GM18907 (cell line): ENCODE measurements around the gene LMO3.
A peak's percentile ranks its signal among the peaks of the same experiment; 100 is the strongest.
"Not testable (repeated sequence)": the region's sequence is repeated elsewhere in the genome, so short reads cannot be mapped to it uniquely, and the experiment has no call there.

Experiments
- ATAC-seq: cut with Tn5 transposase; IDR thresholded peaks from one replicate; pipeline ENCODE4 v1.9.1; 2021; ENCODE audit warnings: mild to moderate bottlenecking, moderate library complexity; ENCODE audit not compliant: unreplicated experiment

LMO3 gene

DNA sequence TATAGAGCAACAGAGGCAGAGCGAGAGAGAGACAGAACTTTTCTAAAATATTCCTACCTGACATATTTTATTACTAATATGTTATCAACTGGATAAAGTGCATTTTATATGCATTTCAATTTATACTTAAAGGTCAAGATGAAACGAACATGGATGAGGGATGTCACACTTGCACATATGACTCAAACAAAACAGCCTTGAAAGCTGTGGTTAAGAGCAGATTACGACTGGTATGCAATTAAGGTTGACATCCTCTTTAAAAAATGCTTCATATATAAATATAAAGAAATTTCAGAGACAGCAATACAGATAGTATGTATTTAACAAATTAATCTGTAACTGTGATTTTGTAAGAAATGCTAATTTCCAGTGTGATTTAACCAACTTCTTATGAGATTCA, 52.5 kb downstream of the LMO3 start:
- ATAC-seq = no peak

DNA sequence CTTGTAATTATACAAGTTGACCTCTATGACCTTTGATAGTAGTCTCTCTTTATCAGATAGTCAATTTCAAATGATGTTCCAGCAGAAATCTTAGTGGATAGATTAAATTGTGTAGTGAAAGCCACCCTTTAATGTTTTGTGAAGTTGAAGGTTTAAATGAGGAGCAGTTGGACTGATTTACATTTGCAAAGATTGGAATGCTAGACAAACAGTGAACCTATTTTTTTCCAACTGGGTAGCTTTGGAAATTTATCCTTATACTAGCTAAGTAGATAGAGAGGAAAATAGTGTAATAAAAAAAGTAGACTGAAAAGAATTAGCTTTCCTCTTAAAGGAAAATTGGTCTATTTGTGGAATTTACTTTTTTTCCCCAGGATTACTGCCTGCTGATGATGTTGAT, 53.7 kb downstream of the LMO3 start:
- ATAC-seq = no peak

DNA sequence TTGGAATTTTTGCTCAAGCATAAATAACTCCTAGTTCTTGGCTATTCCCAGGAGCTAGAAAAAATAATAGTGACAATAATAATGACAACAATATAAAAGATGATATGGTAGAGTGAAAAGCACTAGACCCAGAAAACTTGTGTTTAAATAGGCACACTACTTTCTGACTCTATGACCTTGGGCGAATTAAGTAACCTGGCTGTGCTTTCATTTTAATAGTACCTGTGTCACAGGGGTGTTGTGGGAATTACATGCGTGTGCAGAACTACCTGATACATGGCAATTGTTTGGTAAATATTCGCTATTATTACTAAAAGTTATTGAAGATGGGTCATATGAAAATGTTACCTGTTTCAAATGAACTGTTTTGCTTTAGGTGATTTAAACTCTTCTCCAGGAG, 60.1 kb downstream of the LMO3 start:
- no peak for ATAC-seq

DNA sequence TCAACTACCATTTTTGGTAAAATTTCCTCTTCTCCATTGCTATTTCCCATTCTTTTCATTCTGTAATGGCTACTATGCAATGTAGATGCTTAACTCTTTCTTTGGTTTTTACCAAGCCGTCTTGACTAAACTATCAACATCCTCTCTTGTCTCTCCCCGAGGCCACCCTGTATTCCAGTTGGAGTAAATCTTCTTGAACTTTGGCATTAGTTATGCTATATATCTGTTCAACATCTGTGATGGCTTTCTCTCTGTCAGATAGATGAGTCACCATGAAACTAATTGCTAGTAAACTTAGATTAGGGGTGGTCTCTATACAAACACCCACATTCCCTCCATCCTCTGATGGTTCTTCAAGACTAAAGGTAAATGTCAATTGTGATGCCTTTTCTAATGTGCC, 63.4 kb downstream of the LMO3 start:
- no peak for ATAC-seq

DNA sequence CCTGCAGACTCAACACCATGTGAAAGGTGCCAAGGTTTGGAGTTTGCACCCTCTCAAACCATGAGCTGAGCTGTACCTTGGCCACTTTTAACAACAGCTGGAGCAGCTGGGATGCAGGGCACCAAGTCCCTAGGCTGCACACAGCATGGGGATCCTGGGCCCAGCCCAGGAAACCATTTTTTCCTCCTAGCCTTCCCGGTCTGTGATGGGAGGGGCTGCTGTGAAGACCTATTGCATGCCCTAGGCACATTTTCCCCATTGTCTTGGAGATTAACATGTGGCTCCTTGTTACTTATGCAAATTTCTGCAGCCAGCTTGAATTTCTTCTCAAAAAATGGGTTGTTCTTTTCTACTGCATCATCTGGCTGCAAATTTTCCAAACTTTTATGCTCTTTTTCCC, 68.3 kb downstream of the LMO3 start:
- not testable (repeated sequence) for ATAC-seq

DNA sequence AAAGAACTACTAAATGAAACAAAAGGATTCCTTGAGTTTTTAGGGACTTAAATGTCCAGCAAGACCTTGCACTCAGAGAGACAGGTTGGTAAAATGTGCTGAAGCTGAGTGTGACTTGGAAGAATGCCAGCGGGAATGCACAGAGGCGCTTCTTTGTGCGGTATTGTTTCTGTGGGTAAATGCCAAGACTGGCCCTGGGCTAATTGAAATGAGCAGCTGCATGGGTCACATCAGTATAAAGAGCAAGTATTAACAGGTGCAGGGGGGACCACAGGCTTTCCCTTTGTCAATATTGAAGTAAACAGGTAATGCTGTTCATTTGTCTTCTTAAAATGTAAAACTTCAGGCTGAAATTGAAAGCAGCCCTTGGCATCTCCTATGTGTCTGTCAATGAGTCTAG, 74.3 kb downstream of the LMO3 start:
- ATAC-seq = peak; percentile 83

DNA sequence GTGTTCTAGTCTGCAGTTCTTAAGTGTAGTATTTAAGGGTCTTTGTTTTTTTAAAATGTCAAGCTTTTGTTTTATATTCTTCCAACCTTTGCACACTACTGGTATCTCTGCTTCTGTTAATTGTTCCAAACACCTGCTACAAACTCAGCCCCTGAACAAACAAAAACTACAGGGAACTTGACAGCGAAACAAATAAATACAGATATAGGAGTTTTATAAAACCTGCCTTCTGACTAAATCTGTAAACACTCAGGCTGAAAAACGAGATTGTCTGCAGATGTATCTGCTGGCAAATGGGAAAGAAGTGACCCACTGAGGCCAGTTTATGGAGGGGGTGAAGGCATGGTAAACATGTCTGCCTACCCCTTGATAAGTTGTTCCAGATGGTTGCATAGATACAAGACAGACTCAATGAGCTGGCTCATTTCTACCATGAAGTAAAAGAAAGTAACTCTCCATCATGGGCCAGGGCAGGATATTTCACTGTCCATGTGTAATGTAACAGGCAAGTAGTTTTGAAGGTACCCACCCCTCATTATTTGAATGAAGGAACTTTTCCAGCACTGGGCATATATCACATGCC, 75.6 kb downstream of the LMO3 start:
- no peak for ATAC-seq

DNA sequence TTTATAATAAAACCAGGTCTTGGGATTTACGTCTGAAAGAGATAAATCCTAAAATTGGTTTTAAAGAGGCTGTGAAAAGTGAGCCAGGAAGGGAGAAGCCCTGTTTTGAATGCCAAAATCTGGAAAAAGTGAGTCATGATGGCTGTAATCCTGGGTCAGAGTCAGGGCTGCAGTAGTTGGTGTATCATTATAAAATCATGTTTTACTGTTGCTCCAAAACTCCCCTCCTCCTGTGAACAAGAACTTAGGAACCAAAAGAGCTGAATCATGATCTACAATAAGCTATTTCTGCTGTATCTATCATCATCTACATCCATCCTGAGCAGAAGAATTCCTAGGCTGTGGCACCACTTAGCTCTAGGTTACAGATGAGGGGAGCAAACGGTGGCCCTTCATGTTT, 79.3 kb downstream of the LMO3 start:
- no peak for ATAC-seq

DNA sequence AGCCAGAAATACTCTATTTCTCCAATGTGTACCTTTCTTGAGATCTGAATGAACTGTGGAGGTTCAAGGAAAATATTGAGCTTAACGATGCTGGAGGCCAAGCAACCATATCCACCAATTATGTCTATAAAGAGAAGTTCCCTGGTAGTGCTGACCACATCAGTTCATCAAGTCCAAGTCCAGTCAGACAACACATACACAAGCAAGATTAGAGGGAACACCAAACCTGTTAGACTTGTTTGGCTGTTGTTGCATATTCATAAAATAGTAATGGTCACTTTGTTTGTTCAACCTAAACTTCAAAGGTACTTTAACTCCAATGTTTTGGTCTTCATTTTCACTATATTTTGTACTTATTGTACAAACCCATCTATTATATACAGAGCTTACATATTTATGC, 81.6 kb downstream of the LMO3 start:
- no peak for ATAC-seq

DNA sequence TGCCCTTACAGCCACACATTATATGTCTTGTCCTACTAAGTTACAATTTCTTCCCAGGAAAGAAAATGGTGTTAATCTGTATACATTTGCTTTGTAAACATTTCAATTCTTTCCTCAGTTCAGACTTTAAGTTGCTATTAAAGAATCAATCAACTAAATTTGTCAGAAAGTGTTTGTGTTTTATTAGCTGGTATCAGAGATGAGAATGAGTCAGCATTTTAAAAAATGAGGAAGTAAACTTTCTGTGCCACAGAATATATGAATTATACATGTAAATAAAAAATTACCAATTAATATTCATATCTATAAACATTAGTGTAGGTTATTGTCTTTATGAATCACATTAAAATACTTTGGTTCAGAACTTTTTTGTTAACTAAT, 82.0 kb downstream of the LMO3 start:
- no peak for ATAC-seq

DNA sequence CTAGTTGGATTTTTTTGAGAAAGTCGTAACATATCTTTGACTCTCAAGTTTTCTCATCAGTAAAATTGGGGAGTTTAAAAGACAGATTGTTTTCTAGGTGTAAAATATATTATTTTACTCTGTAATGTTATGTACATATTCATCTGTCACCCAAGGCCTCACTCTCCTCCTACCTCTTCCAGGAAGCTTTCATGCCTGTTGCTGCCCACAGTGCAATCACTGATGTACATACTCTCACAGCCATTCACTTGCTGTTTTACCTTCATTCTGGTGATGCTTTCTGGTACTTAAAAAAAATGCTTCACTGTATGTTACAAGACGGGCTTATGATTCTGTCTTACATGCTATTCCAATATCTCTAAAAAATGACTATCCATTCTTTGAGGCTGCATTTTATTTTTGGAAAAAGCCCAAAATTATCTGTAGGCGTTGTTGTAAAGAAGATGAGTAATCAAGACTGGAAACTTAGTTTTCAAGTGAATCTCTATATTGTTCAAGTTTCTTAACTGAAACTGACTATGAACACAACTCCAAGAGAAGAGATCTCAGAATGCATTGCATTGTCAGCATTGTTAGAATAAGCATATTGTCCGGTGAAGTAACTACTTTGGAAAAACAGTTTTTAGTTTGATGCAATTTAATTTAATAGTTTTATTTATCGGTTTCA, 82.5 kb downstream of the LMO3 start:
- ATAC-seq = no peak

DNA sequence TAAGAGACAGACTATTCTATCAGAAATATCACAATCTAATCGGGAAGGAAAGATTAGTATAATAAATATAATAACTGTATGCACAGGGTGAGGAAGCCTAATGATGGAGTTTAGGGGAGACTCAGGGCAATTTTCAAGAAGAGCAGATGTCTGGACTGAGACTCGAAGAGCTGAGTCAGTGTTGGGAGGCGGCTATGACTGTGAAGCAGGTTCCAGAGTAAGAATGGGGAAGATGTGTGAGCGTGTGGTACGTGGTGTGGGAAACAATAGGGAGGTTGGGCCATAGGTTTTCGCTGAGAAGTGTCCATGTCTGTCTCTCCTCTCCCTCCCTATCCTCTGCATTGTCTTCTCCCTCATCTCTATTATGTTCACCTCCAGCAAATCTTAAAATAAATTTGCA, 85.6 kb downstream of the LMO3 start:
- ATAC-seq = no peak

DNA sequence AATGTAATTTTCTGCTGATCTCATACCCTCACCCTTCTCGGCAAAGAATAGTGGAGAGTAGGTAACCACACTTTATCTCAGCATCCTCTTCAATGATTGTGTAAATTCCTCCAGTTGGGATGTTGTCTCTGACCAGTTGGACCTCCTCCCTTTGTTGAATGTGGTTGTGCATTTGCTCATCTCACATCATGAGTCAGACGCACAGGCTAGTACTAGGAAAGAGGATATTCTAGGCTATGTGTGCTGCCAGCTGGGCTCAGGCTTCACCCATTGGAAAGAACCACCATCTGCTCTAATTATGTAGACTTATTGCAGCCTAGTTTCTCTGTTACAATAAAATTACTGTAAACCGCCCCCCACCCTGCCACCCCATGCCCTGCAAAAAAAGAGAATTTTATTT, 90.3 kb downstream of the LMO3 start:
- no peak for ATAC-seq

DNA sequence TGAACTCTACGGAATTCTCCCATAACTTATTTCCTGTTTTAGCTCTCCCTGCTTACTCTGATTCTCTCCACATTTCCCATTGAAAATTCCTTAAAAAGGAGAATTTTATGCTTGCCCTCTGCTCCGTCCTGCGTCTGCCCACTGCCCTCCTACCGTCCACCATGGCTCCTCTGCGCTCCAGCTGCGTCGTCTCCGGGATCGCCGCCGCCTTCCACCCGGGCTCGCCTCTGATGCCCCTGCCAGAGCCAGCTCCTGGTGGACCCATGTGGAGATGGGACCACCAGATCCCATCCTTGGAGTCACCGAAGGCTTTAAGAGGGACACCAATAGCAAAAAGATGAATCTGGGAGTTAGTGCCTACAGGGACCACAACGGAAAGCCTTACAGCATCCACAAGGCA, 92.7 kb downstream of the LMO3 start:
- no peak for ATAC-seq

DNA sequence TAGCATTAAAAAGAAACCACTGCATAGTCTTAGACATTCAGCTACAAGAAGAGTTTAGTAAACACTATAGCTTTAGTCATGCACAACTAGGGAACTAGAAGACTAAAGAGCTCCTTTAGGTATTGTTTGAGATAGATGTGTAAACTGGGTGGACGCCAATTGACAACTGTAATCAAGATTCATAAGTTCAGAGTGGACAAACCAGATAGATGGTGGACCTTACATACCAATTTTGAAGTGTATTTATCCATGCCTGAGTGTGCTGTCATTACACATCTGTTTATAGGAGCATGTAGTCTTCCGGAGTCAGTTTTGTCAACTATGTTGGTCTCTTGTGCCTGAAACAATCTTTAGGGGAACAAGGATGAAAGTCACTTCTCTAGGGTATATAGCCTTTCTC, 96.6 kb downstream of the LMO3 start:
- ATAC-seq = no peak

DNA sequence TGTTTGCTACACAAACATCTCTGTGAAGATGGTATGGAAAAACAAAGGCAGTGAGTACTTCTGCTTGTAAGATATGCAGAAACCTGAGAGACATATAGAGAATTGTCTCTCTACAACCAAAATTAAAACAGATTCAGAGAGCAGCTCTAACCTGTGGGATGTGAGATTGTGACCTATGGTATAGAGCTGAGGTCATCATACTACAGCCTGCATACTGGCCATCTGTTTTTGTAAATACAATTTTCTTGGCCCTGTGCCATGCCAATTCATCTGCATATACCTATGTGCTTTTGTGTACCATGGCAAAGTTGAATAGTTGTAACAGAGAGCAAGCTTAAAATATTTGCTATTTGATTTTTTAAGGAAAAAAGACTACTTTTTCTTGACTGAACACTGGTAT, 99.6 kb downstream of the LMO3 start:
- ATAC-seq = no peak

DNA sequence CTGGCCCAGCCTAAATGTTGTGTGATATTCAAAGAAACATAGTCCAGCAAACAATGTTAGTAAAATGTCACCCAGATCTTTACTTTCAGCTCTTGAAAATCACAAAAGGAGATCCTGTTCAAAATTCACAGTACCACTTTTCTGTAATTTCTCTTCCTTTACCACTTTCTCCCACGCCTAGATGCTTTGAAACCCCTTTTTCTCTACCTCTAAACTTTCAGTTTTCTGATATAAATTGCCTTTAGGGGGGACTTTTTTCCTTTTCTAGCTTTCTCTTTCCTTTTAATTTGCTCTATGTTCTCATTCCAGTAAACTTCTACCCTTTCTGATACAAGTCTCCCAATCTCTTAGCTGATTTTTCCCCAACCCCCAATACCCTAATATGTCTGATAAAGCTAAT, 101.8 kb downstream of the LMO3 start:
- no peak for ATAC-seq

DNA sequence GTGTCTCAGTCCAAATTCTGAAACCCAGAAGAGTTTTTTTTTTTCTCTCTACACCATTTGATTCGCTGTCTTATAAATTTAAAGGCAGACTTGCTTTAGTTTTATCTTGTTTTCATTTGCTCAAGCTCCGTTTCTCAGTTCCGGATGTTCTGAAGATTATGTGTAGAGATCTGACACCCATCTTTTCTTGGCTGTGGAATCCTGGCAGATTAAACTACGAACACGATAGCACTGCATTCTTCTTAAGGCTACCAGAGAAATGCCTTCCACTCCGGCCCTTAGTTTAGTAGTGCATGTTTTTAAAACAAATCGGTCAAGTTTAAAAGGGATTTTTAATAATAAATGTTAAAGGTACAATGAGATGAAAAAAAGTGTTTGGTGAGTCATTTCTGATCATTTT, 106.4 kb downstream of the LMO3 start:
- ATAC-seq = no peak
